GM20000 (cell line): ENCODE data around the gene ZNHIT3.

Source experiments
- DNase-seq: peaks from one replicate; pipeline ENCODE4 v3.0.0; 2012; ENCODE audit warnings: low spot score
- CTCF ChIP-seq: IDR thresholded peaks from 2 replicates; pipeline ENCODE4 v1.5.1; 2012; ENCODE audit warnings: mild to moderate bottlenecking, control low read depth; ENCODE audit errors: extremely low read depth, missing control alignments

Gene ZNHIT3

DNA sequence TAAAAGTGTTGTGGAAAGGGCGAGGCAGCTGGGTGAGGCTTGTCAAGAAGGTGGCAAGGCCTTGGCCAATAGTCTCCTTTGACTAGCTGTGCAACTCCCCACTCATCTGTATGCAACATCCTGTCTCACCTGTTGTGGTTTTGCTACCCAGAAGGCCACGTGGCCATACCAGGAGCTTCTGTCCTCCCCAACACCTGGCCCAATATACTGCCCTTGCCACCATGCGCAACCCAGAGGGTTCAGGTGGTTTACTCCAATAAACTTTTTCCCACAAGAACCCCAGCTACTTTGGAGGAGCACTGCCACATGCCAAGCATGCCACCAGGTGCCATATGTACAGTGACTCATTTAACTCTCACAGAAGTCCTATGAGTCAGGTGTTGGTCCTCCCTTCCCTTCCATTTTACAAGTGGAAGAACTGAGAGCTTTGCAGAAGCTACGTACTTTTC is 38.0 kb downstream of the ZNHIT3 start:
- no peak for TF ChIP-seq CTCF
- DNase-seq: no peak

- no peak for DNase-seq
- TF ChIP-seq CTCF: no peak
Measured at GRCh38 chr17:36525113-36525512, 38.6 kb downstream of the ZNHIT3 start.

GRCh38 chr17:36525888-36526287 is 39.4 kb downstream of the ZNHIT3 start:
- TF ChIP-seq CTCF: no peak
- no peak for DNase-seq

DNA sequence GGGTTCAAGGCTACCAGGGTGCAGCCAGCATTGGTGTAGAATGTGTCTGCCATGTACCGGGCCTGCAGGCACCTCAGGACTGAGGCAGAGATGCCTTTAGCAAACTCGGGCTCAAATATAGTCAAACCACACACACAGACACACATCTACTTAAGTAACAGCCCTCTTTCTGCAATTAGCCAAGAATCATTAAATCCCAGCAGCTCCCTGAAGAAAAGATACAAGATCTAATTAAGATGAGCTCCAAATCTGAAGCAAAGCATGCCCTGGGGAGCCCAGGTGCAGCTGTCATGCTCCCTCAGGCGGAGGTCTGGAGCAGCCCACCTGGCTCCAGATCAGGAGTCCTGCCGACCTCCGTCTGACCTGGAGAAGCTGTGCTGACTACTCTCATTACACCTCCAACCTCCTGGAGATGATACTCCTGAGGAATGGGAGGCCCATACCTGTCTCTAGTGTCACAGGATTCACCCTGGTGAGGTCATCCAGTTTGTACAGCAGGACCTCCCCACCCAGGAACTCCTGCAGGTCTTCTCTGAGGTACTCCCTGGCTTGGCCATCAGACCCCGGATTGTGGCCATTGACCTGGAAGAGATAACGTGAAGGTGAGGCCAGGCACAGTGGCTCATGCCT is 41.3 kb downstream of the ZNHIT3 start:
- no peak for TF ChIP-seq CTCF
- no peak for DNase-seq

DNA sequence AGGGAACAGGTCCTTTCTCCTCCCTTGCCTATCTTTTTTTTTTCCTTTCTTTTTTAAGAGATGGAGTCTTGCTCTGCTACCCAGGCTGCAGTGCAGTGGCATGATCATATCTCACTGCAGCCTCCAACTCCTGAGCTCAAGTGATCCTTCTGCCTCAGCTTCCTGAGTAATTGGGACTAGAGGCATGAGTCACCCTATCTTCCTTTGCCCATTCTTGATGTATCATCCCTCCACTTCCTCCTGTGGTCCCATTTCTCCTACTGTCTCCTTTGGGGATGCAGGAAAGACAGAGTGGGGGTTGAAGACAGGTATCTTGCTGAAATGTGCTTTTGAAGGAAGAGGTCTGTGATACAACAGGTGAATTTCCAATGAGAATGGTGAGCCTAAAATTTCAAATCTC is 42.6 kb downstream of the ZNHIT3 start:
- no peak for TF ChIP-seq CTCF
- no peak for DNase-seq

DNA sequence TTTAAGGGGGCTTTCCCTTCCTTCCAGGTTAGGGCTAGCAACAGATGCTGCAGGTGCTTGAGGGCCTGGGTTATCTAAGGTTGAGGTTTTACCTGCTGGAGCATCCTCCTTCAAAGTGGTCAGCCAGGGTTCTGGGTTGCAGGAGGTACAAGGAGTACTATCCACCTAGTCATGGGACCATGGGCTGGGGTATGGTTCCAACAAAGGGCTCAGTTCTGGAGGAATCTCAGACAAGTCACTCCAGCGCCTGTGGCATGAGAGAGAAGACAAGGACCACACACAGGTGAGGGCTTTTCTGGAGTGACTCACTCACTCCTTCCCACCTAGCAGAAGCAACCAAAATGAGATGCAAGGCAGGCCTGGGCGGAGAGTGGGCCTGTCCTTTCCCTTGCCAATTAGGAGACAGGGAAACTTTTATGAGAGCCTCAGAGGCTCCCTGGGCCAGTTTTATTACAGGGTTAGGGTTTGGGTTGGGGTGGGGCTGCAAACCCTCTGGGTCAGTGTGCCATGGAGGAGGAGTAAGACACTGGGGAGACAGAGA is 46.0 kb downstream of the ZNHIT3 start:
- no peak for TF ChIP-seq CTCF
- no peak for DNase-seq

- TF ChIP-seq CTCF: peak; percentile 62
- DNase-seq: peak; percentile 67
Measured at GRCh38 chr17:36533935-36534839, 47.7 kb downstream of the ZNHIT3 start.
